ENCODE data around the gene TMEM258.

- TF ChIP-seq CTCF (IDR thresholded peaks at IDR 0.05) (no peak), EZH2 (IDR thresholded peaks at IDR 0.05; ENCODE audit: borderline replicate concordance, insufficient read depth, low read depth, low read length, poor library complexity, severe bottlenecking) (no peak)
Observed at GRCh38 chr11:61756452-61757212, 35.8 kb downstream of the TMEM258 start.
